PC-3 (cell line): Measurements from ENCODE around the gene CACNA1C. TPM values are rescaled to one million over a fixed set of nuclear protein-coding genes. Genes with fewer than 3 reads are reported as not detected.

ENCODE experiments used
- ATAC-seq: fragments of 200-7000 bp; cut with Tn5 transposase; 2 replicates; pipeline ENCODE4 v1.9.1; 2020; ENCODE audit warnings: mild to moderate bottlenecking, moderate library complexity
- BruUV-seq: library from RNA; stranded (reverse); fragments of 400-500 nt; replicated peaks from 2 replicates; lab custom pipeline; 2021; lab: Mats Ljungman, UMichigan
- CTCF ChIA-PET: fragments of 300-600 bp; sonication (Branson Sonifier 250); formaldehyde crosslinking; loops from one replicate; lab custom pipeline; 2022; ENCODE audit warnings: antibody characterized with exemption; lab: Charles Lee
- POLR2A ChIA-PET: fragments of 300-600 bp; sonication (Branson Sonifier 250); formaldehyde crosslinking; loops from one replicate; lab custom pipeline; 2022; ENCODE audit warnings: antibody characterized with exemption; ENCODE audit not compliant: unreplicated experiment; lab: Charles Lee
- DNase-seq: peaks from one replicate; pipeline ENCODE4 v3.0.0-alpha.2; 2015
- H2AFZ ChIP-seq: fragments of 300-600 bp; sonication (generic); 2 replicates; pipeline ENCODE4 v1.6.0; 2016; ENCODE audit warnings: antibody characterized with exemption, low read length
- H3F3A ChIP-seq: fragments of 300-600 bp; sonication (generic); one replicate; pipeline ENCODE4 v1.6.0; 2017; ENCODE audit warnings: antibody characterized with exemption, low read length, control low read depth, mild to moderate bottlenecking; ENCODE audit not compliant: unreplicated experiment
- H3K27ac ChIP-seq: fragments of 300-600 bp; sonication (generic); 2 replicates; pipeline ENCODE4 v1.5.1; 2016; ENCODE audit warnings: mild to moderate bottlenecking, low read length
- H3K27me3 ChIP-seq: fragments of 300-600 bp; sonication (generic); 2 replicates; pipeline ENCODE4 v1.6.1; 2016; ENCODE audit warnings: low read length, mixed read lengths
- H3K36me3 ChIP-seq: fragments of 300-600 bp; sonication (generic); 2 replicates; pipeline ENCODE4 v1.6.1; 2016; ENCODE audit warnings: low read depth, mixed run types, low read length, mixed read lengths
- H3K4me1 ChIP-seq: fragments of 300-600 bp; sonication (generic); 2 replicates; pipeline ENCODE4 v1.5.1; 2016; ENCODE audit warnings: low read length; ENCODE audit not compliant: insufficient read depth
- H3K4me2 ChIP-seq: fragments of 300-600 bp; sonication (generic); 2 replicates; pipeline ENCODE4 v1.6.0; 2016; ENCODE audit warnings: low read length
- H3K4me3 ChIP-seq: fragments of 300-600 bp; sonication (generic); 2 replicates; pipeline ENCODE4 v1.5.1; 2016; ENCODE audit warnings: mild to moderate bottlenecking, low read length, mixed read lengths
- H3K79me2 ChIP-seq: fragments of 300-600 bp; sonication (generic); 2 replicates; pipeline ENCODE4 v1.6.1; 2017; ENCODE audit warnings: low read length, mixed read lengths
- H3K9ac ChIP-seq: fragments of 300-600 bp; sonication (generic); 2 replicates; pipeline ENCODE4 v1.6.0; 2016; ENCODE audit warnings: mild to moderate bottlenecking, low read length
- H3K9me2 ChIP-seq: fragments of 300-600 bp; sonication (generic); replicated peaks from 2 replicates; pipeline ENCODE4 v1.6.1; 2016; ENCODE audit warnings: mixed run types, low read length, mixed read lengths
- H3K9me3 ChIP-seq: fragments of 300-600 bp; sonication (generic); 2 replicates; pipeline ENCODE4 v1.6.1; 2016; ENCODE audit warnings: low read length, mixed read lengths
- H4K20me1 ChIP-seq: fragments of 300-600 bp; sonication (generic); 2 replicates; pipeline ENCODE4 v1.6.1; 2016; ENCODE audit warnings: low read length, mixed read lengths
- CTCF ChIP-seq: fragments of 300-600 bp; sonication (generic); conservative IDR thresholded peaks from 2 replicates; pipeline ENCODE4 v1.5.1; 2017; ENCODE audit warnings: antibody characterized with exemption, low read depth, mild to moderate bottlenecking, low read length
- EZH2 ChIP-seq: fragments of 300-600 bp; sonication (generic); IDR thresholded peaks from one replicate; pipeline ENCODE4 v1.6.1; 2017; ENCODE audit warnings: antibody characterized with exemption, mild to moderate bottlenecking, low read length; ENCODE audit not compliant: unreplicated experiment
- EZH2phosphoT487 ChIP-seq: fragments of 300-600 bp; sonication (generic); IDR thresholded peaks from 2 replicates; pipeline ENCODE4 v1.6.1; 2018; ENCODE audit warnings: mild to moderate bottlenecking, antibody characterized with exemption, low read length, borderline replicate concordance
- intact Hi-C: fragments of 100-400 bp; cut with micrococcal nuclease; formaldehyde crosslinking; loops from 2 replicates; pipeline ENCODE4 v1.9.0; 2023
- total RNA-seq: library from RNA; depleted of rRNA; stranded (reverse); fragments of >200 nt; gene quantifications from 2 replicates; pipeline ENCODE4 v1.2.3, GENCODE V29; 2014

The CACNA1C gene
- total RNA-seq, 1 experiment from 2014 or later, result not detected

GRCh38 chr12:2211119-2211518 lies 158.3 kb downstream of the CACNA1C start:
- H3K79me2 ChIP-seq, result no peaks in the 10 kb centered on the region
- intact Hi-C loops, result no loop called here
- no peaks in the 10 kb centered on the region for H3K9me2 ChIP-seq
- H3K27me3 ChIP-seq, result peaks cover 35% of the 10 kb centered on the region
- no peak overlapping the region for H3K4me3 ChIP-seq
- no peaks in the 10 kb centered on the region for H3F3A ChIP-seq
- ChIA-PET POLR2A (no interaction called here), CTCF (no interaction called here)
- no TSS peak for BruUV-seq
- no peaks in the 10 kb centered on the region for H3K4me1 ChIP-seq
- H3K36me3 ChIP-seq, result no peaks in the 10 kb centered on the region
- H4K20me1 ChIP-seq, result no peaks in the 10 kb centered on the region
- H3K9ac ChIP-seq, result no peak overlapping the region
- no peak for TF ChIP-seq CTCF
- no peak for TF ChIP-seq EZH2phosphoT487
- no peak for TF ChIP-seq EZH2
- no peak for ATAC-seq
- H3K4me2 ChIP-seq, result no peak overlapping the region
- H3K9me3 ChIP-seq, result no peaks in the 10 kb centered on the region
- no peak overlapping the region for H3K27ac ChIP-seq
- DNase-seq, result no peak
- no peak overlapping the region for H2AFZ ChIP-seq

GRCh38 chr12:2212537-2212936 lies 159.8 kb downstream of the CACNA1C start:
- intact Hi-C loops, result no loop called here
- no peaks in the 10 kb centered on the region for H3K9me2 ChIP-seq
- BruUV-seq, result no TSS peak
- H4K20me1 ChIP-seq, result no peaks in the 10 kb centered on the region
- ChIA-PET CTCF (no interaction called here), POLR2A (no interaction called here)
- TF ChIP-seq EZH2phosphoT487 (no peak), CTCF (no peak), EZH2 (no peak)
- H3K27ac ChIP-seq, result no peak overlapping the region
- H3K4me3 ChIP-seq, result no peak overlapping the region
- H3K4me1 ChIP-seq, result no peaks in the 10 kb centered on the region
- ATAC-seq, result no peak
- no peak overlapping the region for H2AFZ ChIP-seq
- H3K27me3 ChIP-seq, result peaks cover 36% of the 10 kb centered on the region
- H3K9me3 ChIP-seq, result no peaks in the 10 kb centered on the region
- no peak overlapping the region for H3K9ac ChIP-seq
- no peaks in the 10 kb centered on the region for H3K79me2 ChIP-seq
- no peaks in the 10 kb centered on the region for H3K36me3 ChIP-seq
- peak; percentile 3 for DNase-seq
- no peaks in the 10 kb centered on the region for H3F3A ChIP-seq
- H3K4me2 ChIP-seq, result no peak overlapping the region

GRCh38 chr12:2212971-2213869 lies 160.4 kb downstream of the CACNA1C start:
- no peak overlapping the region for H3K4me3 ChIP-seq
- no peak for ATAC-seq

More at GRCh38 chr12:2212971-2213869, 160.4 kb downstream of the CACNA1C start:
- Histone ChIP-seq H4K20me1 (no peaks in the 10 kb centered on the region), H3K4me1 (no peaks in the 10 kb centered on the region), H3K4me2 (no peak overlapping the region), H3K27me3 (peaks cover 36% of the 10 kb centered on the region), H3F3A (no peaks in the 10 kb centered on the region), H3K9ac (no peak overlapping the region), H3K9me3 (no peaks in the 10 kb centered on the region), H2AFZ (no peak overlapping the region), H3K79me2 (no peaks in the 10 kb centered on the region), H3K9me2 (no peaks in the 10 kb centered on the region), H3K36me3 (no peaks in the 10 kb centered on the region), H3K27ac (no peak overlapping the region)
- POLR2A ChIA-PET, result no interaction called here
- intact Hi-C loops, result no loop called here
- no TSS peak for BruUV-seq
- no peak for DNase-seq
- CTCF ChIA-PET, result no interaction called here
- TF ChIP-seq EZH2, result no peak
- TF ChIP-seq EZH2phosphoT487, result no peak
- TF ChIP-seq CTCF, result no peak
